Measurements from ENCODE around the gene IP6K1. TPM values are rescaled to one million over a fixed set of nuclear protein-coding genes. Genes with fewer than 3 reads are reported as not detected.
A peak's percentile ranks its signal among the peaks of the same experiment; 100 is the strongest.

The IP6K1 gene
- total RNA-seq, 2 donors from 2014 or later = 24.0 to 30.9 TPM

- H3K9me3 ChIP-seq = no peaks in the 10 kb centered on the region
- H3K27ac ChIP-seq = peak overlapping the region in 1 of 2 donors; percentile 9
- DNase-seq (ENCODE audit: low spot score) = no peak
- no peak for TF ChIP-seq CTCF (IDR thresholded peaks at IDR 0.05)
- H3K4me1 ChIP-seq = peaks cover 0 to 50% of the 10 kb centered on the region in 2 donors
- peaks cover 22% of the 10 kb centered on the region for H3K36me3 ChIP-seq
- no peaks in the 10 kb centered on the region for H3K27me3 ChIP-seq
- no peak overlapping the region for H3K4me3 ChIP-seq
Measured at GRCh38 chr3:49807431-49808114, 21.2 kb upstream of the IP6K1 start.

GRCh38 chr3:49806850-49807249, 20.5 kb upstream of the IP6K1 start:
- Histone ChIP-seq H3K4me3 (no peak overlapping the region), H3K27me3 (no peaks in the 10 kb centered on the region), H3K36me3 (peaks cover 20% of the 10 kb centered on the region), H3K4me1 (peaks cover 0 to 45% of the 10 kb centered on the region in 2 donors), H3K27ac (peak overlapping the region in 1 of 2 donors; percentile 93), H3K9me3 (no peaks in the 10 kb centered on the region)
- no peak for DNase-seq (ENCODE audit: low spot score)
- no peak for TF ChIP-seq CTCF (IDR thresholded peaks at IDR 0.05)

DNA sequence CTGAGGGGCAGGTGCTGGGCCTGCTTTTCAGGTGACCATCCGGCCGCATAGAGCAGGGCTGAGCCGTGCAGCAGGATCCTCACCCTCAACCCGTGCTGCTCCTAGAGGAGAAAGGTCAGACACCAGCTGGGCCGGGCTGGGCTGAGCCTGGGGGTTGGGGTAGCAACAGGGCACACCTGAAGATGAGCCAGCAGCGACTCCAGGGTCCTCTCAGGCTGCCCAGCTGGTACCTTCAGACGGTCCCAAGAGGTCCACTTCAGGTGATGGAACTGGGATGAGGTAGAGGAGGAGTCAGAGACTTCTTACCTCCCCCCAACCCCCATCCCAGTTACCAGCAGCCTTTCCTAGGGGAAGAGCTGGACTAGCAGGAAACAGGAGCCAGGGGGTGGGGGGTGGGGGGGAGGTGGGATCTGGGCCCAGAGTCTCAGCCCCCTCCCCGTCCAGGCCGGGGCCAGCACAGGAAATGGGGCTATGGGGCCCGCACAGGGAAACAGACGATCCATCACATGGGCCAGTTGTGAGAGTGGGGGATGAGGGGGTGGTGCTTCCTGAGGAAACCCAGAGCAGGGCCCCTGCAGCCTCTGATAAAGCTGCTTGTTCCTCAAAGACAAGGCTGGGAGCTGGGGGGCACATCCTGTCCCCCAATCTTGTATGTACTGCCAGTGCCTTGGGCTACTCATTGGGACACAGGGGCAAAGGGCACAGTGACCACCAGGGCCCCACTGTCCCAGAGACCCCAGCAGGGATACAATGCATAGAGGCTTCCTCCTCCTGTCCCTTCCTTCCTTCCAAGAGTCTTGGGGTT, 19.8 kb upstream of the IP6K1 start:
- no peaks in the 10 kb centered on the region for H3K27me3 ChIP-seq
- no peaks in the 10 kb centered on the region for H3K9me3 ChIP-seq
- H3K4me3 ChIP-seq = peak overlapping the region in 1 of 2 donors; percentile 13
- H3K36me3 ChIP-seq = peaks cover 14% of the 10 kb centered on the region
- H3K4me1 ChIP-seq = peaks cover 0 to 45% of the 10 kb centered on the region in 2 donors
- TF ChIP-seq CTCF (IDR thresholded peaks at IDR 0.05) = no peak
- DNase-seq (ENCODE audit: low spot score) = peak; percentile 61
- peak overlapping the region; percentile 93 to 97 for H3K27ac ChIP-seq

- peak overlapping the region; percentile 93 to 97 for H3K27ac ChIP-seq
- no peaks in the 10 kb centered on the region for H3K27me3 ChIP-seq
- no peaks in the 10 kb centered on the region for H3K9me3 ChIP-seq
- H3K36me3 ChIP-seq = peaks cover 12% of the 10 kb centered on the region
- H3K4me3 ChIP-seq = peak overlapping the region in 1 of 2 donors; percentile 87
- H3K4me1 ChIP-seq = peaks cover 0 to 45% of the 10 kb centered on the region in 2 donors
- peak; percentile 88 for DNase-seq (ENCODE audit: low spot score)
- no peak for TF ChIP-seq CTCF (IDR thresholded peaks at IDR 0.05)
Measured at GRCh38 chr3:49805367-49805782, 19.0 kb upstream of the IP6K1 start.

GRCh38 chr3:49804141-49805041, 18.0 kb upstream of the IP6K1 start:
- peak overlapping the region; percentile 82 to 87 for H3K4me3 ChIP-seq
- no peaks in the 10 kb centered on the region for H3K27me3 ChIP-seq
- H3K4me1 ChIP-seq = peaks cover 0 to 52% of the 10 kb centered on the region in 2 donors
- H3K36me3 ChIP-seq = peaks cover 2% of the 10 kb centered on the region
- H3K9me3 ChIP-seq = no peaks in the 10 kb centered on the region
- peak overlapping the region; percentile 93 to 97 for H3K27ac ChIP-seq
- DNase-seq (ENCODE audit: low spot score) = no peak
- TF ChIP-seq CTCF (IDR thresholded peaks at IDR 0.05) = no peak
